Psoas muscle (tissue), 8 donors: ENCODE measurements around the gene TOR1A. TPM values are rescaled to one million over a fixed set of nuclear protein-coding genes. Genes with fewer than 3 reads are reported as not detected.

Source experiments
- ATAC-seq, 4 donors: fragments of 200-7000 bp; cut with Tn5 transposase; one replicate each; pipeline ENCODE4 v1.9.1; 2020; ENCODE audit warnings: moderate library complexity in 3 of 4, mild to moderate bottlenecking in 2 of 4
- DNase-seq, 2 donors: peaks; one replicate each; pipeline ENCODE4 v3.0.0-alpha.2; 2020
- H3K27ac ChIP-seq: fragments of 200-600 bp; one replicate; pipeline ENCODE4 v1.8.0; 2022
- H3K27me3 ChIP-seq, 3 donors: fragments of 200-600 bp in 1 of 3; one replicate each; pipeline versions ENCODE4 v1.6.1 to v1.8.0; 2013 to 2022; ENCODE audit warnings: low read length in 2 of 3, mild to moderate bottlenecking in 2 of 3, moderate library complexity in 1 of 3; ENCODE audit not compliant: insufficient read depth in 3 of 3
- H3K36me3 ChIP-seq, 2 donors: fragments of 200-600 bp in 1 of 2; one replicate each; pipeline versions ENCODE4 v1.6.1 to v1.8.0; 2013 to 2022; ENCODE audit warnings: low read depth in 1 of 2, mild to moderate bottlenecking in 1 of 2, moderate library complexity in 1 of 2; ENCODE audit not compliant: insufficient read depth in 1 of 2
- H3K4me1 ChIP-seq: fragments of 200-600 bp; one replicate; pipeline ENCODE4 v1.8.0; 2022
- H3K4me3 ChIP-seq: fragments of 200-600 bp; one replicate; pipeline ENCODE4 v1.8.0; 2022; ENCODE audit warnings: mild to moderate bottlenecking
- H3K9me3 ChIP-seq: fragments of 200-600 bp; one replicate; pipeline ENCODE4 v1.8.0; 2022
- WGBS, 3 donors: extraction: QIAGEN DNeasy Blood & Tissue Kit; methylation state at CpG; one replicate each; pipeline versions ENCODE4 v1.1.6 to v1.1.7; 2013; 5-methylcytosine and 5-hydroxymethylcytosine counted together
- intact Hi-C, 2 donors: fragments of 100-400 bp; cut with DNase I; formaldehyde crosslinking; loops; one replicate each; pipeline versions ENCODE4 v1.11.0 to v1.14.2; 2022
- polyA plus RNA-seq, 3 donors: library from polyadenylated mRNA; stranded (reverse); fragments of 200-250 nt; gene quantifications; one replicate each; pipeline ENCODE4 v1.2.3, GENCODE V29; 2013
- total RNA-seq, 4 donors: library from RNA; stranded (reverse); fragmentation: NEBNext Ultra II Directional in 2 of 4; extraction: Animal tissue kit (Norgen Biotek cat#: 25700) in 2 of 4; gene quantifications; one replicate each; pipeline versions ENCODE4 v1.2.1 to v1.2.4, GENCODE V29; 2021 to 2023
- TF ChIP-seq, protein P1 (sequence below): fragments of 200-600 bp; IDR thresholded peaks from one replicate; pipeline ENCODE4 v1.8.0; 2022; ENCODE audit warnings: antibody characterized with exemption
- donor health status: healthy with polysubstance abuse.
- donor health status: DM: no; HTN: no; CAD: no; lungs with moderate emphysema.
- donor health status: Bipolar disorder and iron deficiency.
- donor health status: healthy.
- donor health status: DM: yes; HTN: yes; CAD: no.
- donor health status: DM: no; HTN: no; CAD: no.
- donor health status: DM: no; HTN: no; CAD: no.
- donor health status: DM: yes; HTN: yes; CAD: no.

Gene TOR1A
- total and polyA plus RNA-seq, 7 donors = 10.4 to 25.4 (median 17.9) TPM

GRCh38 chr9:129828051-129828450 is 4.1 kb upstream of the TOR1A start:
- no peaks in the 10 kb centered on the region for H3K4me1 ChIP-seq
- intact Hi-C loops = no loop called here
- no peaks in the 10 kb centered on the region for H3K9me3 ChIP-seq
- H3K27me3 ChIP-seq = no peaks in the 10 kb centered on the region
- TF ChIP-seq, protein P1, sequence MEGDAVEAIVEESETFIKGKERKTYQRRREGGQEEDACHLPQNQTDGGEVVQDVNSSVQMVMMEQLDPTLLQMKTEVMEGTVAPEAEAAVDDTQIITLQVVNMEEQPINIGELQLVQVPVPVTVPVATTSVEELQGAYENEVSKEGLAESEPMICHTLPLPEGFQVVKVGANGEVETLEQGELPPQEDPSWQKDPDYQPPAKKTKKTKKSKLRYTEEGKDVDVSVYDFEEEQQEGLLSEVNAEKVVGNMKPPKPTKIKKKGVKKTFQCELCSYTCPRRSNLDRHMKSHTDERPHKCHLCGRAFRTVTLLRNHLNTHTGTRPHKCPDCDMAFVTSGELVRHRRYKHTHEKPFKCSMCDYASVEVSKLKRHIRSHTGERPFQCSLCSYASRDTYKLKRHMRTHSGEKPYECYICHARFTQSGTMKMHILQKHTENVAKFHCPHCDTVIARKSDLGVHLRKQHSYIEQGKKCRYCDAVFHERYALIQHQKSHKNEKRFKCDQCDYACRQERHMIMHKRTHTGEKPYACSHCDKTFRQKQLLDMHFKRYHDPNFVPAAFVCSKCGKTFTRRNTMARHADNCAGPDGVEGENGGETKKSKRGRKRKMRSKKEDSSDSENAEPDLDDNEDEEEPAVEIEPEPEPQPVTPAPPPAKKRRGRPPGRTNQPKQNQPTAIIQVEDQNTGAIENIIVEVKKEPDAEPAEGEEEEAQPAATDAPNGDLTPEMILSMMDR = no peak
- H3K36me3 ChIP-seq = peaks cover 8 to 65% of the 10 kb centered on the region in 2 donors
- H3K27ac ChIP-seq = no peak overlapping the region
- no peak for DNase-seq
- no peak for ATAC-seq
- no peak overlapping the region for H3K4me3 ChIP-seq
- 89 to 92% (median 92%) methylated on average over 9 of the region's 9 CpGs for WGBS, 3 donors

DNA sequence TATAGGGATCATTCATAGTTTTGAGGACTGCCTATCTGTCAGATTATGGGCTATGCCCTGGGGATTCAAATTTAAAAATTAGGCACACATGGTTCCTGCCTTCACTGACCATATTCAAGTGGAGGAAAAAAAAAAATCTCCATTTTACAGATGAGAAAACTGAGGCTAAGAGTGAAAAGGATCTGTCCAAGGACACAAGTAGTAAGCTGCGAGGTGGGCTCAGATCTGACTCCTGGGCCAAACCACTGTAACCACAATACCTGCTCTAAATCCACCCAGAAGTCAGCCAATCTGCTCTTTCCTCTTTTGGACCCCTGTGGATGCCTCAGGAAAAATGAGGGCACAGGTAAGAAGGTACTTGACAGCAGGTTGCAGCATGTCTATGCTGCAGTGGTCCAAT is 2.8 kb upstream of the TOR1A start:
- Histone ChIP-seq H3K27me3 (no peaks in the 10 kb centered on the region), H3K9me3 (no peaks in the 10 kb centered on the region), H3K4me3 (no peak overlapping the region), H3K27ac (no peak overlapping the region), H3K4me1 (no peaks in the 10 kb centered on the region), H3K36me3 (peaks cover 12 to 62% of the 10 kb centered on the region in 2 donors)
- TF ChIP-seq, protein P1 = no peak
- no peak for DNase-seq
- no peak for ATAC-seq
- 84 to 90% (median 89%) methylated on average over 1 of the region's 1 CpG for WGBS, 3 donors
- intact Hi-C loops = no loop called here

GRCh38 chr9:129826344-129826743 is 2.4 kb upstream of the TOR1A start:
- intact Hi-C loops = no loop called here
- H3K9me3 ChIP-seq = no peaks in the 10 kb centered on the region
- TF ChIP-seq, protein P1 = no peak
- no peaks in the 10 kb centered on the region for H3K4me1 ChIP-seq
- no peak overlapping the region for H3K4me3 ChIP-seq
- DNase-seq (no peak), ATAC-seq (no peak)
- 63 to 72% (median 65%) methylated on average over 6 of the region's 6 CpGs for WGBS, 3 donors
- no peak overlapping the region for H3K27ac ChIP-seq
- H3K36me3 ChIP-seq = peaks cover 12 to 62% of the 10 kb centered on the region in 2 donors
- H3K27me3 ChIP-seq = no peaks in the 10 kb centered on the region

- H3K27me3 ChIP-seq = no peaks in the 10 kb centered on the region
- TF ChIP-seq, protein P1 = no peak
- 0 to 1% (median 1%) methylated on average over 10 to 15 of the region's 15 CpGs for WGBS, 3 donors
- intact Hi-C loops = no loop called here
- H3K4me1 ChIP-seq = no peaks in the 10 kb centered on the region
- ATAC-seq (peak; percentile 4 to 53 (median 15)), DNase-seq (no peak)
- H3K27ac ChIP-seq = peak overlapping the region; percentile 81
- peaks cover 3 to 62% of the 10 kb centered on the region in 2 donors for H3K36me3 ChIP-seq
- peak overlapping the region; percentile 89 for H3K4me3 ChIP-seq
- no peaks in the 10 kb centered on the region for H3K9me3 ChIP-seq
Measured at GRCh38 chr9:129823542-129823934, 398 bp downstream of the TOR1A start.

DNA sequence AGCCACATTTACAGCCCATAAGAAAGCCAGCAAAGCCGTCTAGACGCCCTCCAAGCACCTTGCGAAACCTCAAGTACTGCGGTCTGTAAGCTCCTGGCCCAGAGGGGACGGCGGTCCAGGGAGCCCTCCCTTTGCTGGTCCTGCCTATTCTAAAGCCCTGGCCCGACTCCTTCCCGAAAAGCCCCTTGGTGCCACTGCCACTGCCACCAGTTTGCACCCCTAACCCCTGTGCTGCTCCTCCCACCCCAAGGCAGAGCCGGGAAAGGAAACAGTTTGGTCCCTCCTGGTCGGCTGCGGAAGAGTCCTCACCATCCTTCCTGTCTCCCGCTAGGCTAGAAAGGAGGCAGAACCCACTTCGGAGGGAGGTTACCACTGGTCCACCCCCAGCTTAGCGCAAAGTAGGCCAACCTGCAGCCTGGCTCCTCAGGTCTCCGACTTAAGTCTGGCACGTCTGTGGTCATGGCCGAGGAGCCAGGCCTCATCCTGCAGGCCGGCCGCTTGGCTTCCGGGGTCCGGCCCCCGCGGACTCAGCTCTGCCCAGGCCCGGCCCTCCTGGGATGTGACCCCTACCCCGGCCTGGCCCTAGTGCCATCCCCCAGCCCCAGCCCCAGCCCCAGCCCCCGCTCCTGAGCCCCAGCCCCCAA is 916 bp downstream of the TOR1A start:
- WGBS, 3 donors = 21 to 32% (median 23%) methylated on average over 19 to 26 of the region's 26 CpGs
- DNase-seq = no peak
- Histone ChIP-seq H3K4me1 (no peaks in the 10 kb centered on the region), H3K36me3 (peaks cover 3 to 62% of the 10 kb centered on the region in 2 donors), H3K9me3 (no peaks in the 10 kb centered on the region), H3K27me3 (no peaks in the 10 kb centered on the region), H3K27ac (no peak overlapping the region), H3K4me3 (peak overlapping the region; percentile 89)
- TF ChIP-seq, protein P1 = no peak
- intact Hi-C loops = no loop called here
- ATAC-seq = peak in 3 of 4 donors; percentile 4 to 13 (median 7)
